HFF-Myc (cell line): ENCODE data around the gene GFY.

Experiments used
- DNase-seq: peaks from one replicate; pipeline ENCODE4 v3.0.0-alpha.2; 2011; ENCODE audit warnings: low read depth; ENCODE audit errors: extremely low read depth
- H3K4me3 ChIP-seq: replicated peaks from 2 replicates; pipeline ENCODE4 v1.5.1; 2011; ENCODE audit warnings: low read depth, mild to moderate bottlenecking, control low read depth, low read length
- CTCF ChIP-seq: IDR thresholded peaks from 2 replicates; pipeline ENCODE4 v1.5.1; 2012; ENCODE audit warnings: mild to moderate bottlenecking, low read depth, low read length, control low read depth; ENCODE audit errors: missing control alignments

Gene GFY

DNA sequence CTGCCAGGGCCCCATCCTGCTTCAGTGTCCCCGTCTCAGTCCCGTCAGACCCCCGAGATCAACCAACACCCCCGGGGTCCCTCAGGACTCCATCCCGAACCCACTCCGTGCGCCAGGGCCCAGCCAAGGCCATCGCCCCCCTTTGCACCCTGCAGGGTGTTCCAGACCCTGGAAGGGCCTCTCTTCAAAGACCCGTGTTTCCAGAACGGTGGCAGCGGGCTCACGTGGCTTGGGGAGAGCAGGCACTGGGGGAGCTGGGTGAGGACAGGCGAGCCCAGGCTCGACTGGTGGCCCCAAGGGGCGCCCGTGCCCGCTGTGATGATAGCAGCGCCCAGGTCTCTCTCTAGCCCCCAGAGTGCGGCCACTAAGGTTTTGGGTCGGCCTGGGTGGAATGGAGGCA, 35.8 kb upstream of the GFY start:
- TF ChIP-seq CTCF = no peak
- no peak for DNase-seq
- H3K4me3 ChIP-seq = no peak overlapping the region

DNA sequence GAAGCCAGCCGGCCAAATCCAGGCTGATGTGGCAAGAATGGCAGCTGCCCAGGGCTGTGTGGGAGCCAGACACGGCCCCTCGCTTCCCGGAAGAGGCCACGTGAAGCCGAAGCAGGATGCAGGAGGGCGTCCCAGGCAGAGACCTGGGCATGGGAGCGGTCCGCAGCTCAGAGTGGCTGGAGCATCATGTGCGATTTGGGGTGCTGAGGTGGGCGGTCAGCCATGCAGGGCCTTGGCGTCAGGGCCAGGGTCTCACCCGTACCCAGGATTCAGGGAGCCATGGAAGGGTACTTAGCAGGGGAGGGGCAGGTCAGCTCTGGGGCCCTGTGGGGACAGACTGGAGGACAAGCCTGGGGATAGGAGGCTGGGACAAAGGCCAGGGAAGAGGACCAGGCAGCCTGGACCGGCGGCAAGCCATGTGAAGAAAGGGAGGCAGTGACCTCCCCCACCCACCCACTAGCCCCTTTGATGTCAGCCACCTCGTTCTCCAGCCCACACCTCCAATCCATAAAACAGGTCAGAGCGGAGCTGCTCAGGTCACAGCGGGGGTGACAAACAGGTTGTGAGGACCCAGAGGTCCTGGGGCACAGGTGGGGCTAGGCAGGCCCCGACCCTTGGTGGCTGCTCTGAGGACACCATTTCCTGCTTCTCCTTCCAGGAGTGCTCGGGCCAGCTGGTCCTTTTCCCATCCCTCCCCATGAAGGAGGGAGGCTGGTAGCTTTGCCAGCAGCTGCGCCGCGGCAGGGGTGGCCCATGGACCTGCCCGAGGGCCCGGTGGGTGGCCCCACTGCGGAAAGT, 34.9 kb upstream of the GFY start:
- TF ChIP-seq CTCF = no peak
- H3K4me3 ChIP-seq = no peak overlapping the region
- no peak for DNase-seq

GRCh38 chr19:49390929-49391359, 34.2 kb upstream of the GFY start:
- TF ChIP-seq CTCF = no peak
- no peak overlapping the region for H3K4me3 ChIP-seq
- no peak for DNase-seq

DNA sequence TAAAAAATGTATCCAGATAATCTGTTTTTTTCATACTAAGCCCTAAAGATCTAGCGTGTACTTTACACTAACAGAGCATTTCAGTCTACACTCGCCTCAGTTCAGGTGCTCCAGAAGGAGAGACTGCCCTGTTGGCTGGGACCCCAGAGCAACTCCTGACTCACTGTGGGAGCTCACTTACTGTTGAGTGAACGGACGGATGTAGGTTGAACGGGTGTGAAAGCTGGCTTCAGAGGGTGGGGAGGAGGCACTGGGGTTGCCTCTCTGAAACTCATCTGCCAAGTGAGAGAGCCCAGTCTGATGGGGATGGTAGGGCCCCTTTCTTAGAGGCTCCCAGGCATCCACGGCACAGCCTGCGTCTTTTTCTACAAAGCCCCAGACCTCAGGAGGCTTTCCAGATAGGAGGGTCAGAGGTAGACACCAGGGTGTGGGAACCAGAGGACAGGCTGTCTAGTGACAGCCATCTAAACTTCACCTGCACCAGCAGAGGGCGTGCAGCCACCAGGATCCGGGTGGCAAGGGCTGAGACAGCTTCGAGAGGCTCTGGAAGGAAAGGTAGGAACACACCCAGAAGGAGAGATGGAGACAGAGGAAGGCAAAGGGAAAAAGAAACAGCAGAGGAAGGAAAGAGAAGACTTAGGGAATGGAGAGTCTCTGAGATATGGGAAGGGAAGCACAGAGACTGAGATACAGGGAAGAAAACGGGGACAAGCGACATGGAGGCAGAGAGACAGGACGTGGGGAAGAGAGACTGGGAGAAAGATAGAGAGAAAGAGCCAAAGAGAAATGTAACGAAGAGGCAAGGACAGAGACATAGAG, 33.4 kb upstream of the GFY start:
- H3K4me3 ChIP-seq = no peak overlapping the region
- peak; percentile 81 for TF ChIP-seq CTCF
- peak; percentile 26 for DNase-seq

DNA sequence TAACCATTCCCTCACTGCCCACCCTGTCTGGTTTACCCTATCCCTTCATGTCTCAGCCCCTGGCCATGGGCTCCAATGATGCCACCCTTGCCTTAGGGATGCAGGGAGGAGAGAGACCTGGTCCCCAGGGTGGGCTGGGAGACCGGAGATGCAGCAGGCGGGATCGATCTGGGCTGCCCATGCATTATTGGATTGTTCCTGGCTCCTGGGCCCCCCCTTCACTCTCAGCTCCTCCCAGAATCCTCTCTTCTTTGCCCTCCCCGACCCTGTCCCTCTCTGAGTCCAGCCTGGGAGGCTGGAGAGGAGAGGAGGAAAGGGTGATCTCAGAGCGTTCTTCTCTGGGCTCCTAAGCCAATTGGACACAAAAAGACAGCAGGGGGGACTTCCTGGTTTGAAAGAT, 31.3 kb upstream of the GFY start:
- no peak overlapping the region for H3K4me3 ChIP-seq
- no peak for DNase-seq
- no peak for TF ChIP-seq CTCF

DNA sequence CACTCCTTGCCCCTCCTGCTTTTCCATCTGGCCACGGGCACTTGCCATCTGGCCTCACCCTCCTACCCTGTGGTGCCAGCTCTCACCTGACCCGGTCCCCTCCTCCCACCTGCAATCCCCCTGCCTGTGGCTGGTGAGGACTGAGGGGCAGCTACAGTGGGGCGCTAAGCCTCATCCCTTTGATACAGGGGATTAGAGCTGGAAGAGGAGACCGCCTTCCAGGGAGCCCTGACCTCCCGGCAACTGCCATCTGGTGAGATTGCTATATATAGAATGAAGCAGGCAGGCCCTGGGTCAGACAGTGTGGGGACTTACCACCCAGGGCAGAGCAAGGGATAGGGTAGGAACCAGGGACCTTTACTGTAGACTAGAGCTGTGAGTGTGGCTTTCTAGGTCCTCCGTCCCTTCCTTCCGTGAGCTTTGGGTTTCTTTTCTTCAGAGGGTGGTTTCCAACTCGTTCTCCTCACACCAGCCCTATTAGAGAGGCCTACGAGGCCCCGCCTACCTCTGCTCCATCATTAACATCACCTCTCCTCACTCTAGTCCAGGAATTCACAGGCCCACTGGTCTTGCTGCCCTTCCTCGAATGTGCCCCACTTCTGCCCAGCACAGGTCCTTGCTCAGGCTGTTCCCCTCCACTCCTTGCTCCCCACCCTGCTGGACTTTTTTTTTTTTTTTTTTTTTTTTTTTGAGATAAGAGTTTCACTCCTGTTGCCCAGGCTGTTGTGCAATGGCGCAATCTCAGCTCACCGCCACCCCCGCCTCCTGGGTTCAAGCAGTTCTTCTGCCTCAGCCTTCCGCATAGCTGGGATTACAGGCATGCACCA, 29.4 kb upstream of the GFY start:
- no peak for TF ChIP-seq CTCF
- no peak for DNase-seq

More for the DNA sequence above, 29.4 kb upstream of the GFY start:
- H3K4me3 ChIP-seq = no peak overlapping the region
